ENCODE measurements around the gene LYST. TPM values are rescaled to one million over a fixed set of nuclear protein-coding genes. Genes with fewer than 3 reads are reported as not detected.

LYST gene
- total and polyA plus RNA-seq, 2 of the 4 experiments (the other 2 are of a cell fraction) = 2.2 to 7.2 TPM

- Histone ChIP-seq H3K56ac (ENCODE audit: extremely low read depth, insufficient read depth, low read length) (peak overlapping the region; percentile 10; the same call in 1 of the 2 replicates), H4K20me1 (ENCODE audit: insufficient read depth, low read length) (no peaks in the 10 kb centered on the region), H2BK5ac (ENCODE audit: low read depth, low read length, poor library complexity, severe bottlenecking) (peak overlapping the region; percentile 95), H3K9me3 (ENCODE audit: control insufficient read depth, insufficient read depth, low read length) (no peaks in the 10 kb centered on the region), H2AK9ac (replicated peaks; ENCODE audit: low read depth, low read length, poor library complexity) (no peak overlapping the region), H3K4me3 (ENCODE audit: insufficient read depth, low read depth, low read length) (no peak overlapping the region), H4K91ac (ENCODE audit: insufficient read depth, low read depth, low read length) (peak overlapping the region; percentile 81), H4K5ac (ENCODE audit: low read depth, low read length) (peak overlapping the region; percentile 73; the same call in 1 of the 2 replicates), H3K9ac (ENCODE audit: low read depth, low read length) (no peak overlapping the region; the same call in 1 of the 2 replicates), H3K27ac (ENCODE audit: insufficient read depth, low read length) (peak overlapping the region; percentile 84), H3K4ac (ENCODE audit: low read depth, low read length) (peak overlapping the region; percentile 85), H3K27me3 (ENCODE audit: control insufficient read depth, insufficient read depth, low read length) (peaks cover 9% of the 10 kb centered on the region), H4K8ac (ENCODE audit: low read depth in 2 of 2, low read length in 2 of 2) (peak overlapping the region in 1 of 2 experiments; percentile 44), H2AFZ (replicated peaks; ENCODE audit: low read length, poor library complexity) (peak overlapping the region; percentile 64), H3K4me1 (ENCODE audit: control insufficient read depth, insufficient read depth, low read length) (peaks cover 17% of the 10 kb centered on the region), H2BK20ac (ENCODE audit: low read depth, low read length) (peak overlapping the region; percentile 89), H2AK5ac (ENCODE audit: low read depth, low read length) (peak overlapping the region; percentile 32), H3K79me1 (ENCODE audit: low read depth in 1 of 2, low read length in 2 of 2) (no peaks in the 10 kb centered on the region), H2BK120ac (ENCODE audit: low read depth, low read length) (peak overlapping the region; percentile 85), H3K36me3 (ENCODE audit: control insufficient read depth, insufficient read depth, low read length) (no peaks in the 10 kb centered on the region), H3K9me1 (ENCODE audit: insufficient read depth, low read length) (peaks cover 10% of the 10 kb centered on the region), H3K23ac (ENCODE audit: low read depth, low read length) (no peak overlapping the region), H3K18ac (ENCODE audit: low read depth, low read length) (peak overlapping the region; percentile 88), H2BK15ac (ENCODE audit: low read depth, low read length) (peak overlapping the region; percentile 35; the same call in 2 of the 3 replicates), H3K14ac (replicated peaks; ENCODE audit: low read depth, low read length) (0 out of 2 replicates have a peak overlapping the region, but pooled peaks have one; percentile 24), H3K4me2 (ENCODE audit: low read depth, low read length) (peak overlapping the region; percentile 85)
- CTCF ChIA-PET = no interaction called here
- intact Hi-C loops (cut with micrococcal nuclease) = loop anchor here (5.0 kb wide), 1 partner anchor 62 kb away; no protein-coding TSS in a partner anchor
- BruUV-seq (replicated peaks) = no TSS peak
- DNase-seq (peak; percentile 97), ATAC-seq (ENCODE audit: low read depth) (peak; percentile 79)
- WGBS, 2 experiments (ENCODE audit: extremely low coverage in 2 of 2, insufficient read length in 1 of 2) = 0% methylated on average over 1 of the region's 8 CpGs; no CpG with 5 or more reads in 1 of the 2 experiments
- POLR2A ChIA-PET (ENCODE audit: unreplicated experiment) = no interaction called here
- peak; percentile 70 for TF ChIP-seq BHLHE40 (IDR thresholded peaks at IDR 0.05; ENCODE audit: low read depth, low read length)
- TF ChIP-seq CEBPB (IDR thresholded peaks at IDR 0.05; ENCODE audit: low read depth, low read length) = 0 out of 2 replicates have a peak, but pooled peaks have one; percentile 28
- 0 out of 2 replicates have a peak, but pooled peaks have one; percentile 19 for TF ChIP-seq MAFK (IDR thresholded peaks at IDR 0.05; ENCODE audit: low read depth, low read length)
- peak; percentile 95 for TF ChIP-seq FOS (IDR thresholded peaks at IDR 0.05; ENCODE audit: low read depth, low read length)
- TF ChIP-seq RAD21 (IDR thresholded peaks at IDR 0.05; ENCODE audit: low read length) = peak; percentile 19
- TF ChIP-seq RFX5 (IDR thresholded peaks at IDR 0.05; ENCODE audit: low read depth, low read length) = no peak
- dilution Hi-C loops (cut with HindIII; ENCODE audit: low sequenced_read_pairs, unreplicated experiment) = no loop called here
- in situ Hi-C loops (cut with MboI; ENCODE audit: low sequenced_read_pairs) = no loop called here
Measured at GRCh38 chr1:235910357-235911299, 43.9 kb upstream of the LYST start.

Data from IMR-90 (cell line).